ENCODE measurements around the gene PRKCE.
A peak's percentile ranks its signal among the peaks of the same experiment; 100 is the strongest.

The PRKCE gene

DNA sequence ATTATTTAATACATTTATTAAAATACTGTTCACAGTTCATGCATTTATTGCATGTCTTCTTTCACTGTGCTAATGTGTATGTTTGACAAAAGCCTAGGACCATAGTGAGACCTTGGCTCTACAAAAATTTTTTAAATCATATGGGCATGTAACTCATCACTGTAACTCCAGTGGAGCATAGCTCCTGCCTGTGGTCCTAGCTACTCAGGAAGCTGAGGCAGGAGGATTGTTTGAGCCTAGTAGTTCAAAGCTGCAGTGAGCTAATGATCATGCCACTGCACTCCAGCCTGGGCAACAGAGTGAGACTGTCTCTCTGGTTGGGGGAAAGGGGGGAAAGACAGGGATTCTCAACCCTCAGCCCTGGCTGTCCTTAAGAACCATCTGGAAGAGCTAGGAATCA, 137.8 kb downstream of the PRKCE start:
- no peak for DNase-seq (ENCODE audit: low read depth)
- H3K4me3 ChIP-seq (ENCODE audit: low read depth, low read length): no peak overlapping the region

DNA sequence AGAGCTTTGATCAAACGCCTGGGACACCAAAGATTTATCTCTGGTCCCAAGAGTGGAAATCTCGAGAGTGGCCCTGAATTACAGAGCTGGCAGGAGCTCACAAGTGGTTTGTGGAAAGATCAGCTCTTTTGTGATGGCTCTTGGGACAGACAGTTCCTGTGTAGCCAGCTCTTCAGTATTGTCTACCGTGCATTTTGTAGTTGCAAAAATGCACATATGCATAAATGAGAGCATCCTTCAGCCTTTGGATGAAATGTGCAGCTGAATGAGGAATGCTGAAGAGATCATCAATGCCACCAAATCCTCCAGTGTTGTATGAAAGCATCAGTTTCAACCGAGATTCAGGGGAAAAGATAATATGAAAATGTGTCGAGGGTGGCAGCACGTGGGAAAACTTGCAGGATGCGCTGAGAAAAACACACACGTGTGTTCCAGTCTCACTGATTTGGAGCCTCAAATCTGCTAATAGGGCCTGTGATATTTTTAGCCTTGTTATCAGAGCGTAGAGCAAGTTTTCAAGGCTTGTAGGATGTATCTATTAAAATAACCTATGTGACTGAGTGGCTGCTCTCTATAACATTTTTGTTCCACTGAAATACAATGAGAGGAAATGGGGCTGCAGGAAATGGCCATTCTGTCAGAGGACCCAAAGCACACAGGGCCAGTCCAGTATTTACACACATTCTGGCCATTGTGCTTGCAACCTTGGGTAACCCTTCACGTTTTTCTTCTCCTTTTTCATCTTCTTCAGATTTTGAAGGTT, 138.7 kb downstream of the PRKCE start:
- no peak overlapping the region for H3K4me3 ChIP-seq (ENCODE audit: low read depth, low read length)

DNA sequence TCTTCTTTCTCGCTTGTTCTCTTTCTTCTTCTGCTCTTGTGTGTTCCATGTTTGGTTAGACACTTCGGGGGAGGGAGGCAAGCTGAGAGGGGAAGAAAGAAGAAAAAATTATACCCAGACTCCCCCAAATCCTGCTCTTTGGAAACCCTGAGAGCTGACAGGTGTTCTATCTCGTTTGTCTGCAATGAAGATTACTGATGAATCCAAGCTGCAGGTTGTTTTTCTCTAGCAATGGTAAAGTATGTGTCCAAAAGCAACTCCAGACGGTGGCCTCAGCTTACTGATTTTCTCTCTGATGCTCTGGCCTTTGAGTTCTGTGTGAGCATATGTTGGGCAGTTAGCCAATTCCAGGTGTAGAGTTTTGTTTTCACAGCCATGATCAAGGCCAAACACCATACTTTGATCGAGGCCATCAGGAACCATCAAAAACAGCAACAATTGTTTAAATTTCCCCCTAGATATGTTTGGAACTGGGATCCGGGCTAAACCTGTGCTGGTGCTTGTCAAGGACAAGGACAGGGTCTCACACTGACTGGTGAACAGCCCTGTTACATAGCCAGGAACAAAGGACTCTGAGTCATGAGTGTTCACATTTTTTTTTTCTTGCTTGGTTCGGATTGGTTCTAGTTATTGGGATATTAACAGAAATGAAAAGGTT, 142.0 kb downstream of the PRKCE start:
- H3K4me3 ChIP-seq (ENCODE audit: low read depth, low read length): no peak overlapping the region
- no peak for DNase-seq (ENCODE audit: low read depth)

More for the DNA sequence above, 138.7 kb downstream of the PRKCE start:
- no peak for DNase-seq (ENCODE audit: low read depth)

DNA sequence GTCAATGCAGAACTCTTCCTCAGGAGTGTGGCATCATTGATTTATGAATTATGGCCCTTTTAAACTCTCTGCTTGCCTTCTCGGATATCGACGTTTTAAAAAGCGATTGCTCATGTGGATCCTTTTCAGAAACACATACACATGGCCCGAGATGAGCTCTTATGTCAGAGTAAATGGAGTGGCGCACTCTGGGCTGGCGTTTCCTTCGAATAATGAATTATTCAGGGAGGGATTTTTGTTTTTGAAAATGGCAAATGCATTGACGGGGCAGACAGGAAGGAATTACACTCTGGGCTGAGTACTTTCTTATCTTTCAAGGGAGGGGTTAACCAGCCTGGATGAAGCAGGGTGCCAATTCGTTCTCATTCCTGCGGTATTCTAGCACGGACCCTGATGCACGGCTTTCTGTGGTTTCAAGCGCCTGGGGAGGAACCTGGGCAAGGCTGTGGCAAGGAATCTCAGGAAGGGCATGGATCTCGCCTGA, 142.7 kb downstream of the PRKCE start:
- DNase-seq (ENCODE audit: low read depth): no peak
- no peak overlapping the region for H3K4me3 ChIP-seq (ENCODE audit: low read depth, low read length)

DNA sequence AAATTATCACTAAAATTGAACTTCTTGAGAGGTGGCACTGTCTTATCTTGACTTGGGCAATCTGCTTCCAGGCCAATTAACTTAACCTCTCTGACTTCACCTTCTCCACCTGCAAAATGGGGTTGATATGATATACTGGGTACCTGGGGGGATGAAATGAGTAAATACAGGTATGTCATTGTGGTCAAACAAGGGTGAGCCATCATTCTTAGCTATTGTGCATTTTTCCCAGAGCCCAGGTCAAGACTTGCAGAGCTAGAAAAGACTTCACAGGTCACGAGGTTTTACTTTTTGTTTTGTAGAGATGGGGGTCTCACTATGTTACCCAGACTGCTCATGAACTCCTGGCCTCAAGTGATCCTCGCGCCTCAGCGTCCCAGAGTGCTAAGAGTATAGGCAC, 145.0 kb downstream of the PRKCE start:
- no peak for DNase-seq (ENCODE audit: low read depth)
- no peak overlapping the region for H3K4me3 ChIP-seq (ENCODE audit: low read depth, low read length)

DNA sequence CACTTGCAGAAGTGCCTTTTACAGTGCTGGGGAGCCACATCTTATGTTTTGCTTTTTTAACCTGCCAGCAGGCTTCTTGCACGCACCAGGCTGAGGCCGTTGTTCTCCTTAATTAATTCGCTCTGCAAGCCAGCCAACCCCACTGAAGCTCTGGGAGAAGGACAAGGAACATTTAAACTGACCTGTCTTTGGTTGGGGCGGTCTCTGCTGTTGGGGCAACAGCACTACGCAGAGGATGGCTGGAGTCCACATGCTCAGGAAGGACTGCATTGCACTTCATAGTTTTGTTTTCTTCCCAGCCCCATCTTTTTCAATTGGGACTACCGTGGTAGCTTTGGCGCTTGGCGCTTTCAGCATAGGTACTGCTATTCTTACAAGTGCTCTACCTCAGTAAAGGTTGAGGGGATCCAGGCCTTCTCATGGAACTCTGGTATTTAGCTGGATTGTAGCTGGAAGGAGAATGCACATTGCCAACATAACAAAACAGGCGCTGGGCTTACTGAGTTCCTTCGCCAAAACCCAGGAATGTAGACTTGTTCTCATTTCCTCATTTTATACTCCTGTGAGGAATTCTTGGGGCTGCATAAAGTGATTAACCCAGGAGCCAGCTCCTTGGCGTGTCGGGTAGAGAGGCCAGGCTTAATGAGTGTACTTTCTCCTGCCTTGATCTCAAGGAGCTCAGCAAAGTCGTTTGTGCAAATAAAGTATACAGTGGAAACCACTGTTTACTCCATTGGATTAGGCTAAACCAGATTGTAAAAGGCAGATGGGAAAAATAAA, 146.2 kb downstream of the PRKCE start:
- DNase-seq (ENCODE audit: low read depth): no peak
- H3K4me3 ChIP-seq (ENCODE audit: low read depth, low read length): no peak overlapping the region

DNA sequence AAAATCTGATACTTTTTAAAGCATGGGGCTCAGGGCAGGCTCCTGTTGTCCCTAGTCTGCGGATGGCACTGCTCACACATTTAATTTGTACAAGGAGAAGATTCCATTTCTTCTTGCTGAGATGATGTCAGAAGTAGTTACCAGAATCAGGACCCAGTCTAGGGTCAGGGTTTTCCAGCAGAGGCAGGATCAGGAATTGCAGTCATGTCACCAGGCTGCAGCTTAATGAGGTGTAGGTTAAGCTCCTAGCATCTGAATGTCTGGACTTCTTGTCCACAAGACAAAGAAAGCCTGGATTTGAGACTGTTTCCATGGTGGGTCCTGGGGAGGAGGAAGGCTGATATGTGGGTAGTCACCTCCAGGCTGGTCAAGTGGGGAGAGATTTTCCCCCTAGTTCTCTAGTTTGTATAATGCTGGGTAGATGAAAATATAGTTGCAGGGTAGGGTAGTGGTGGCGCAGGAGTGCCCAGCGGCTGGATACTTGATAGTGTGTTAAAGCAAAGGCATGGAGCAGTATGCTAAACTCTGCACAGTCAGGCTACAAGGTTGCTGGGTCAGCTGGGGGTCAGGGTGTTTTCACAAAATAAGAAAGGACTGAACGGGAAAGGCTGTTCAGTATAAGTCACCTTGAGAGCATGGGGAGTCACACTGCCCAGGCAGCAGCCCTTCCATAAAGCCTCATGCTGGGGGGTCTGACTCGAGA, 148.4 kb downstream of the PRKCE start:
- no peak for DNase-seq (ENCODE audit: low read depth)
- H3K4me3 ChIP-seq (ENCODE audit: low read depth, low read length): no peak overlapping the region

DNA sequence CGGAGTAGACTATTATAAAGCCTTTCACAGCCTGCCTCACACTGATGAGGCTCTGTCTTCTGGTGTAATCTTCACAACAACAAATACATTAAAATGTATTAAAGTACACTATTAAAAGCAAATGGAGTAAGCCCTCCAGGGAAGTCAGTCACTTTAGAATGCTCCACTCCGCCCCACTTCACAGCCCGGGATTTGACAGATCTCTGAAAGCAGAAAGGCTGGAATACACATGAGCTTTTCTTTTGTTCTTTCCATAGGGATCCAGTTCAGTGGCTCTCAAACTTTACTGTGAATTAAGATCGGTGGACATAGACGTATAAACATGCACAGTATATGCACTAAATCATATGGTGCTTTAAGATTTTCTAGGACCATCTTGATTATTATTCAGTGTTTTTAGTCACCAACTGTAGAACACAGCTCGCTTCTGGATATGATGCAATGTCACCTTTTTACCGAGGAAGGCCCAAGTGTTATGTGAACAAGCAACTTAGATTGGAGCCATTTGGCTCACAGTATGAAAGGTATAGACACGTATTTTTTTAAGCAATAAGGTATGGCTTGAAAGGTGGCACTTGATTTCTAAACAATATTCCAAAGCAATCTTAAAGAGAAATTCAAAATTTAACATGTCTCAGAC, 151.1 kb downstream of the PRKCE start:
- no peak for DNase-seq (ENCODE audit: low read depth)
- H3K4me3 ChIP-seq (ENCODE audit: low read depth, low read length): no peak overlapping the region

DNA sequence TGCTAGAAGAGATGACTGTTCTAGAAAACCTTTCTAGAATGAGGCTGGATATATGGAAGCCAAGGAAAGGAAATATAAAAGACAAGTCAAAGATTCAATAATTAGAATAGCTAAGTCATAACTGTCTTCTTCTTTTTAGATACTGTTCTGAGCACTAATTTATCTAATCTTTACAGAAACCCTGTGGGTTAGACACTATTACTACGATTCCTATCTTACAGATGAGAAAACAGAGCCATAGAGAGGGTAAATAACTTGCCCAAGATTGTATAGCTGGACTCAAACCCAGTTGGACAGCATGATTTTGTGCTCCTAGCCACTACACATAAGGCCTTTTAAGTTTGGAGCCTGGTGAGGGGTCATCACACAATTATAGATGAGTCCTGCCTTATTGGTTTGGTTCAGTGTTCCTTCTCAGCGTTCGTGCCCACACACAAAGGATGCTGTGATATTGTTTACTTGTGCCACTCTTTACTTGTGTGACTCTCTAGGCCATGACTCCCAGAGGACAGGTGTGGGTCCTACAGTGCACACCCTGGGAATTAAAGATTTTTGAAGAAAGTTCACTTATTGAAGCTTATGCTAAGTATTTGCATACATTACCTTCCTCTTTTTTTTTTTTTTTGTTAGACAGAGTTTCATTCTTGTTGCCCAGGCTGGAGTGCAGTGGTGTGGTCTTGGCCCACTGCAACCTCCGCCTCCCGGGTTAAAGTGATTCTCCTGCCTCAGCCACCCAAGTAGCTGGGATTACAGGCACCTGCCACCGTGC, 153.7 kb downstream of the PRKCE start:
- no peak overlapping the region for H3K4me3 ChIP-seq (ENCODE audit: low read depth, low read length)
- no peak for DNase-seq (ENCODE audit: low read depth)

DNA sequence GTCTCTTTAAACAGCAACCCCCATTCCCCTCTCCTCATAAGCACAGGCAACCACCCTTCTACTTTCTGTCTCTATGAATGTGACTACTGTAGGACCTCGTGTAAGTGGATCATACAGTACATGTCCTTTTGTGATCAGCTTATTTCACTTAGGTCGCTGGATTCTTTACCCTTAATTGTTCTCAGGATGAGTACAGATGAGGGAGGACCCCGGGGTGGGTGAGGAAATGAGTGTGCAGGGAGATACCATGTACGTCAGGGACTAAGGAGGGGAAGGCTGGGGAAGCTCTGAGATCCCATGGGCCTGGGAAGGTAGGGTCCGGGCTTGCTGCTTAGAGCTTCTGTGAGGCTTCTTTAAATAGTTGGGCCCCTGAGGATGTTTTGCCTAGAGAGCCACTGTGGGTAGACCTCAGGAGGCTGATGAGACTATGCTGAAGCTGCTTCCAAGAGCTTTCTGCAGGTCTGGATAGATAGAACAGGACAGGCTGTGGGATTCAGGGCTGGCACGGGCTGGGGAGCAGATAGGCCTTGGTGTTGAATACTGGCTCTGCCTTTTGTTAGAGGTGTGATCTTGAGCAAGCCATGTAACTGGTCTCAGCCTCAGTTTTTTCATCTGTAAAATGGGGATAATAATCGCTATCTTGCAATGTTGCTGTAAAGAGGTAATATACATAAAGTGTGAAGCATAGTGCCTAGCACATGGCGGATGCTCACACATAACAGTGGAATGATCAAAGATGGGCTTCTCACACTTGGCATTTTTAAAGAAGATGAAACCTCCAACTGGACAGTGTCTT, 155.3 kb downstream of the PRKCE start:
- H3K4me3 ChIP-seq (ENCODE audit: low read depth, low read length): no peak overlapping the region
- no peak for DNase-seq (ENCODE audit: low read depth)

DNA sequence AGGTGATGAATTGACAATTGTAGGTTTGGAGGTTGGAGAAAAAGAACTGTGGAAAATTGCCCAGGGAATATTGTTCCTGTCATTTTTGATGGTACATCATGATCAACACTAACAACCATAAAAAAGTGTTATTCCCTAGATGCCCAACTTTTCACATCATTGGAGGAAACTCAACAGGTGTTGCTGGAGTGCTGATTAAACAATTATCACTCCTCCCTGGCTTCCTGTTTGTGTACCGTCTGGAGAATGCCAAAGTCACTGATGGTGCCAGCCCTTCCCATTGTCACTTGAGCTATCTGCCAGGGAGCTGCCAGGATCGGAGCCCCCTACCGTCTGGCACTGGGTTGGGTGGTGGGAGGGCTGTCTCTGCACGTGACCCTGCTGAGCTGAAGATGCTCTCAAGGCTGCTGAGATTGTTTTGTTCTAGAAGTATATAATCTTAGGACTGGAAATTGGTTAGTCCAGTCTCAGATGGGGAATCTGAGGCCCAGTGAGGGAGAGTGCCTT, 156.9 kb downstream of the PRKCE start:
- no peak overlapping the region for H3K4me3 ChIP-seq (ENCODE audit: low read depth, low read length)
- DNase-seq (ENCODE audit: low read depth): no peak

DNA sequence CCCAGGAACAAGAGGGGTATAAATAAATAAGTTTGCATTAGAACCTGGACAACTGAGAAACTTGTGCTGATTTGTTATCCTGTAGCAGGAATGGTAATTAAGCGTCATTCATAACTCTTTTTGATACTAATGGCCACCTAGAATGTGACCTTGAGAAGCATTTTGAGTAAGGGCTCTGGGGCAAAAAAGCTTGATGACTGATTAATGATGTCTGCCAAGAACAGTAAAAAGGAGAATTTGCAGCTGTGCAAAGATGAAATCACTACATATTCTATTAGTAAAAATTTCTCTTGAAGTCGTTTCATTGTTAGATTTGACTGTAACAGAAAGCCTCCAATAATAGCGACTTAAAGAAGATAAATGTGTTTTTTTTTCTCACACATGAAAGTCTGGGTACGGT, 157.7 kb downstream of the PRKCE start:
- H3K4me3 ChIP-seq (ENCODE audit: low read depth, low read length): no peak overlapping the region
- DNase-seq (ENCODE audit: low read depth): no peak

DNA sequence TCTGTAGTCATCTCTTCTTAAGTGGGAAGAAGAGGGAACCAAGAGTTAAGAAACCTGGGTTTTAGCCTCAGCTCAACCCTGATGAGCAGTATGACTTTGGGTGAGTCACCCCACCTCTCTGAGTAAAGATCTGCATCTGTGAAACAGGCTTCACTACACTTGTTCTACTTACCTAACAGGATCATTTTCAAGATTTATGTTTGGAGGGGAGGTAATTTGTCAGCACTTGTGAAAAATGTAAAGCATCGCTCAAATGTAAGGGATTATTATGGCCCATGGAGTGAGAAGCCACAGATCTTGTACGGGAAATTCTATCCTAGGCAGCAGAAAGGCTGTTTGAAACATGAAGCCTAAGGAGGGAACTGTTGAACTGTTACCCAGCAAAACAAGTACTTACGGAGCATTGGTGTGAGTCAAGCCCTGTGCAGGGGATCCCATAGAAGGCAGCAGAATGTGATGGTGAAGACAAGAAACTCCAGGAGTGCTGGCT, 160.6 kb downstream of the PRKCE start:
- DNase-seq (ENCODE audit: low read depth): peak; percentile 76
- no peak overlapping the region for H3K4me3 ChIP-seq (ENCODE audit: low read depth, low read length)

DNA sequence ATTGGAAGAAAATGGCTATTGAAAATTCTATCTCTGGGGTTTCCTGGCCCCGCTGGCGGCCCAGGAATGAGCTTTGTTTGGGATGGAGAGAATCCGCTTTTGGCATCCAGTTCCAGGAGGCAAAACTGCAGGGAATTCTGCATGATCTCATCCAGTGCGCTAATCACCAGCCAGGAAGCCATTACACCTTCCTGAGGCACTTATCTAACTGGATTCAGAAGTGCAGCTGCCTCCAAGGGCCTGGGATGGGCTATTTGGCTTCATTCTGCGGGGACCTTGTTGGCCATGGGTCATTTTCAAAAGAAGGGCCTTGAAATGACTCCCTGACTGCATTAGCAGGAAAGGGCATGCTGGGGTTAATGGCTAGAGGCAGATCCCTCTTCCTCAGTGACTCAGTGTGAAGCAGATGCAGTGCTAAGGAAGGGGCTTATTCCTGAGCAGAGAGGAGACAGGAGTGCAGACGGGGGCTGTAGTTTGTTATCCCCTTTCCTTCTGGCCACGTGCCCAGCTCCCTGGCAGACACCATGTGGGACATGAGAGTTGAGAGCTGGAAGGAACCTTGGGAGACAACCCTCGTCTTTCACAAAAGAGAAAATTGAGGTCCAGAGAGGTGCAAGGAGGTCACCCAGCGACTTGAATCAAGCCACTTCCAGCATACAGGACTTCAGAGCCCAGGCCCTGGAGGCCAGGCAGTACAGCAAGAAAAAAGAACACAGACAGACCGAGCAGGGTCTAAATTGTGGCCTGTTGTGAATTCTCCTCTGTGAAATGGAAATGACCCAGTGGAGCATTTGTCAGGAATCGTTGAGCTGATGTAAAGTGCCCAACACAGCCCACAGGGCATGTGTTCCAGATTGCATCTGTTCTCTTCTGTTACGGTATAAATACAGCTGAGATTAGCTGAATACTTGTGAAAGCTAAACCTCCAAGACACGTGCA, 161.8 kb downstream of the PRKCE start:
- no peak overlapping the region for H3K4me3 ChIP-seq (ENCODE audit: low read depth, low read length)
- no peak for DNase-seq (ENCODE audit: low read depth)

DNA sequence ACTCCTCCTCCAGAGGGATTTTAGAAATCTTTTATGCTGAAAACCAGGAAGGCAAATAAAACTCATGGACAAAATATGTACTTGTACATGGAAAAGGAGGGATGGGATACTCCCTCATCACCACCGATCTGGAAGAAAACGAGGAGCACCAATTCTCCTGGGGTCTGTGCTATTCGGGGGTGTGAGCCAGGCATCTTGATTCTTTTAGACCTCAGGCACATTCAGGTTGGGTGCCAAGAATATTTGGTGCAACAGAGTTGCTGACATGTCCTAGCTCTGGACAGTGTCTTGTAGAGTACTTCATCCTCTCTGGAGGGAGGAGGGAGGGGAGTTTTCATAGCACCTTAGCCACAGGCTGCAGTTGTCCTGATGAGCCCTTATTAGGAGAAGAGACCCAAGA, 163.0 kb downstream of the PRKCE start:
- H3K4me3 ChIP-seq (ENCODE audit: low read depth, low read length): no peak overlapping the region

DNA sequence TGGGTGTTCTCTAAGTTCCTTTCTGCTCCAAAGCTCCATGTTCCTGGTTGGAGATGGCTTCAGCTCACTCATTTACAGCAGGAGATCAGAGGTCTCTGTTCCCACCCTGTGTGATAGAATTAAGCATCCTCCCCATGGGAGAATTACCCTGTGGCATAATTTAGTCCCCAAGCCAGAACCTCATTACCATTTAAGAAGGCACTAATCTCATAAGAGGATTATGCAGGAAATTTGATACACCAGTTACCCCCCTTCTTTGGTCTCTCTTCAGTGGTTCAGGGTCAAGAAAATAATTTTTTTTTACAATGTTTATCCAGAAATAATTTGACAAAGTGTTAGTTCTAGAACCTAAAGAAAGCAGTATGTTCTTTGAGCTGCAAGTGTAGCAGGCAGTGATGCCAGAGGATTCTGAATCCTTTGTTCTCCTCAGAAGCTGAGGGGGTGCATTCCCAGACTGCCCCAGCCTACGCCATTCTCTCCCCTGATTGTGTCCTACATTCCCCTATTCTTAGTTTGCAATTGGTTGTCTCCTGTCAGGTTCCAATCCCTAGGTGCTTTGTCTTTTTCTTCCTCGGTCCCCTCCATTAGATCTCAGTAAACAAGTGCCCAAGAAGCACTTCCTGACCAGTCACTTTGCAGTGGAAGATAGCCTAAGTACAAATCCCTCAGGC, 163.6 kb downstream of the PRKCE start:
- no peak for DNase-seq (ENCODE audit: low read depth)
- no peak overlapping the region for H3K4me3 ChIP-seq (ENCODE audit: low read depth, low read length)

More for the DNA sequence above, 163.0 kb downstream of the PRKCE start:
- DNase-seq (ENCODE audit: low read depth): no peak
